Measurements from ENCODE around the gene RPS18.

DNA sequence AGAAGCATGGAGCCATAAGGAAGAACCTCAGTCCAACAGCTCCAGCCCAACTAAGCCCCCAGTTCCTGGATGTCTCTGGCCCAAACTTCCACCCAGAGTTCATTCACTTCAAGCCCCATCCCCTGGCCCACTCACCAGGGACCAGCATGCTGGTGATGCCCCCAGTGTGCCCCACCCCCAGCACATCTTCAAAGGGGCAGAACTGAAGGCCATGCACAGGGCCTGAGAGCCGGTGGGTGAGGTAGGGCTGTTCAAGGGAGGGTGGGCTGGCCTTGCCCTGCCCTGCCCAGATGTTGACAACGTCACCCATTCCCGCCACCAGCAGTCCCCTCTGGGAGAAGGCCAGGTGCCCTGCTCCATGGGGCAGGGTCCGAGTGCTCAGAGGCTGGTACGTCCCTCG is 8.7 kb downstream of the RPS18 start:
- TF ChIP-seq CTCF (IDR thresholded peaks at IDR 0.05) (no peak), POLR2A (IDR thresholded peaks at IDR 0.05) (no peak)

All from adrenal gland (tissue), 5 donors.